CD4-positive, alpha-beta T cell (primary cell): ENCODE results near the gene SURF2. TPM values are rescaled to one million over a fixed set of nuclear protein-coding genes. Genes with fewer than 3 reads are reported as not detected.

ENCODE experiments used
- ATAC-seq: fragments of 200-7000 bp; cut with Tn5 transposase; one replicate; pipeline ENCODE4 v1.10.0; 2022; ENCODE audit warnings: mild to moderate bottlenecking; ENCODE audit not compliant: poor library complexity
- CTCF ChIA-PET: fragments of 350-600 bp; sonication (Branson Sonifier 250); formaldehyde crosslinking; loops from one replicate; lab custom pipeline; 2021; ENCODE audit warnings: antibody characterized with exemption, inconsistent platforms; lab: Charles Lee
- POLR2A ChIA-PET: fragments of 350-600 bp; sonication (Branson Sonifier 250); formaldehyde crosslinking; loops from one replicate; lab custom pipeline; 2021; ENCODE audit warnings: antibody characterized with exemption, inconsistent platforms; lab: Charles Lee
- DNase-seq, 14 experiments: peaks; one replicate each; pipeline ENCODE4 v3.0.0-alpha.2; 2013 to 2020; ENCODE audit warnings: mixed read lengths in 2 of 14
- H3K27ac ChIP-seq, 2 donors: one replicate each; pipeline versions ENCODE4 v1.5.1 to v1.7.0; 2013; ENCODE audit warnings: low read length in 2 of 2, low read depth in 1 of 2, mild to moderate bottlenecking in 1 of 2
- H3K27me3 ChIP-seq, 2 experiments: 1 replicate in 1 of 2; 2 replicates in 1 of 2; pipeline versions ENCODE4 v1.6.1 to v1.7.0; 2013; ENCODE audit warnings: low read length in 2 of 2, control low read depth in 1 of 2, mild to moderate bottlenecking in 1 of 2, moderate library complexity in 1 of 2; ENCODE audit not compliant: insufficient read depth in 2 of 2, control insufficient read depth in 1 of 2
- H3K36me3 ChIP-seq: one replicate; pipeline ENCODE4 v1.6.1; 2013; ENCODE audit warnings: low read length, control low read depth; ENCODE audit not compliant: insufficient read depth
- H3K4me1 ChIP-seq: one replicate; pipeline ENCODE4 v1.6.1; 2013; ENCODE audit warnings: low read length, control low read depth; ENCODE audit not compliant: insufficient read depth
- H3K4me3 ChIP-seq: one replicate; pipeline ENCODE4 v1.5.1; 2013; ENCODE audit warnings: mild to moderate bottlenecking, low read length, moderate library complexity
- H3K9me3 ChIP-seq, 2 experiments: 1 replicate in 1 of 2; 2 replicates in 1 of 2; pipeline versions ENCODE4 v1.6.1 to v1.7.0; 2013; ENCODE audit warnings: low read length in 2 of 2, mild to moderate bottlenecking in 2 of 2, control low read depth in 1 of 2, moderate library complexity in 1 of 2; ENCODE audit not compliant: control insufficient read depth in 1 of 2, insufficient read depth in 1 of 2
- H3K27ac Mint-ChIP-seq: one replicate; pipeline ENCODE4 v1.8.0; 2020; ENCODE audit warnings: mixed read lengths
- H3K27me3 Mint-ChIP-seq: one replicate; pipeline ENCODE4 v1.8.0; 2021; ENCODE audit warnings: mixed read lengths
- H3K36me3 Mint-ChIP-seq: one replicate; pipeline ENCODE4 v1.8.0; 2021; ENCODE audit warnings: low read depth, mixed read lengths
- H3K4me1 Mint-ChIP-seq: one replicate; pipeline ENCODE4 v1.8.0; 2021; ENCODE audit warnings: low read depth, mixed read lengths
- H3K4me3 Mint-ChIP-seq: one replicate; pipeline ENCODE4 v1.8.0; 2020; ENCODE audit warnings: mild to moderate bottlenecking, mixed read lengths
- H3K9me3 Mint-ChIP-seq: one replicate; pipeline ENCODE4 v1.8.0; 2020; ENCODE audit warnings: mixed read lengths
- CTCF ChIP-seq: fragments of 200-600 bp; IDR thresholded peaks from one replicate; pipeline ENCODE4 v1.8.0; 2022; ENCODE audit warnings: antibody characterized with exemption, mild to moderate bottlenecking
- intact Hi-C, 2 experiments: fragments of 100-400 bp; cut with DNase I in 1 of 2; cut with micrococcal nuclease in 1 of 2; formaldehyde crosslinking; loops; one replicate each; pipeline versions ENCODE4 v1.15.1 to v1.9.0; 2023 to 2025; cut with DNase I, micrococcal nuclease
- total RNA-seq, 174 experiments: library from RNA in 2 of 174; stranded (reverse) in 2 of 174; gene quantifications; one replicate each; pipeline ENCODE4 v1.2.3 and lab custom pipeline; 2021 to 2026

SURF2 gene
- total RNA-seq, 2 experiments from 2014 or later, result 12.7 TPM

GRCh38 chr9:133401588-133401987, 45.2 kb downstream of the SURF2 start:
- DNase-seq (no peak), ATAC-seq (no peak)
- H3K4me3 ChIP-seq, result no peak overlapping the region
- H3K27me3 Mint-ChIP-seq, result no peaks in the 10 kb centered on the region
- peaks cover under 1% of the 10 kb centered on the region for H3K4me1 Mint-ChIP-seq
- no peaks in the 10 kb centered on the region for H3K9me3 ChIP-seq
- H3K36me3 Mint-ChIP-seq, result peaks cover 24% of the 10 kb centered on the region
- ChIA-PET POLR2A (no interaction called here), CTCF (no interaction called here)
- peaks cover 1% of the 10 kb centered on the region for H3K4me1 ChIP-seq
- peaks cover 20% of the 10 kb centered on the region for H3K36me3 ChIP-seq
- no peaks in the 10 kb centered on the region for H3K9me3 Mint-ChIP-seq
- intact Hi-C loops, result loop anchor here in 1 of 2 experiments (10.0 kb wide), 1 partner anchor 323 kb away; no protein-coding TSS in a partner anchor
- H3K27me3 ChIP-seq, result no peaks in the 10 kb centered on the region
- no peak for TF ChIP-seq CTCF
- no peak overlapping the region for H3K27ac Mint-ChIP-seq
- H3K27ac ChIP-seq, result no peak overlapping the region
- no peak overlapping the region for H3K4me3 Mint-ChIP-seq

- DNase-seq (no peak), ATAC-seq (no peak)
- ChIA-PET POLR2A (no interaction called here), CTCF (interaction anchor here (1.7 kb wide), 1 partner anchor 46 kb away, joined by 4 read pairs; the partner anchor contains the start of genes SURF1 and SURF2)
- intact Hi-C loops, result loop anchor here in 1 of 2 experiments (10.0 kb wide), 1 partner anchor 322 kb away; no protein-coding TSS in a partner anchor
- H3K4me3 ChIP-seq, result no peak overlapping the region
- H3K27me3 Mint-ChIP-seq, result no peaks in the 10 kb centered on the region
- H3K9me3 ChIP-seq, result no peaks in the 10 kb centered on the region
- H3K36me3 ChIP-seq, result peaks cover 29% of the 10 kb centered on the region
- TF ChIP-seq CTCF, result no peak
- peaks cover 6% of the 10 kb centered on the region for H3K4me1 Mint-ChIP-seq
- H3K4me1 ChIP-seq, result peaks cover 9% of the 10 kb centered on the region
- H3K27ac ChIP-seq, result no peak overlapping the region
- no peaks in the 10 kb centered on the region for H3K27me3 ChIP-seq
- no peak overlapping the region for H3K4me3 Mint-ChIP-seq
- H3K27ac Mint-ChIP-seq, result no peak overlapping the region
- H3K9me3 Mint-ChIP-seq, result no peaks in the 10 kb centered on the region
- peaks cover 35% of the 10 kb centered on the region for H3K36me3 Mint-ChIP-seq
These were observed 46.3 kb downstream of the SURF2 start for GRCh38 chr9:133402689-133403088.

GRCh38 chr9:133403766-133404453, 47.6 kb downstream of the SURF2 start:
- H3K27ac Mint-ChIP-seq, result no peak overlapping the region
- no peaks in the 10 kb centered on the region for H3K27me3 ChIP-seq
- CTCF ChIA-PET, result interaction anchor here (0.6 to 1.7 kb wide), 3 partner anchors 47 to 621 kb away, joined by 3 to 4 read pairs (median 3); partner anchors contain the start of genes BRD3OS, MED22, RPL7A and SURF1
- H3K36me3 ChIP-seq, result peaks cover 40% of the 10 kb centered on the region
- POLR2A ChIA-PET, result no interaction called here
- TF ChIP-seq CTCF, result peak; percentile 80
- H3K27ac ChIP-seq, result no peak overlapping the region
- H3K9me3 Mint-ChIP-seq, result no peaks in the 10 kb centered on the region
- intact Hi-C loops, result loop anchor here (1.0 to 10.0 kb wide), 5 partner anchors 165 to 321 kb away; no protein-coding TSS in a partner anchor
- H3K9me3 ChIP-seq, result no peaks in the 10 kb centered on the region
- H3K27me3 Mint-ChIP-seq, result no peaks in the 10 kb centered on the region
- H3K36me3 Mint-ChIP-seq, result peaks cover 43% of the 10 kb centered on the region
- H3K4me1 Mint-ChIP-seq, result peaks cover 6% of the 10 kb centered on the region
- no peak overlapping the region for H3K4me3 Mint-ChIP-seq
- DNase-seq (peak; percentile 44 to 79 (median 58)), ATAC-seq (peak; percentile 59)
- H3K4me3 ChIP-seq, result no peak overlapping the region
- H3K4me1 ChIP-seq, result peaks cover 9% of the 10 kb centered on the region
